H1 (cell line): ENCODE results near the gene RPS25. TPM values are rescaled to one million over a fixed set of nuclear protein-coding genes. Genes with fewer than 3 reads are reported as not detected.
"Not testable (repeated sequence)": the region's sequence is repeated elsewhere in the genome, so short reads cannot be mapped to it uniquely, and the experiment has no call there.

ENCODE experiments used
- CTCF ChIA-PET: fragments of 300-600 bp; sonication (Branson Sonifier 250); formaldehyde crosslinking; loops from one replicate; lab custom pipeline; 2021; ENCODE audit not compliant: partially characterized antibody; lab: Charles Lee
- POLR2A ChIA-PET: fragments of 300-600 bp; sonication (Branson Sonifier 250); formaldehyde crosslinking; loops from one replicate; lab custom pipeline; 2021; ENCODE audit warnings: inconsistent platforms; ENCODE audit not compliant: partially characterized antibody; lab: Charles Lee
- DNase-seq, 2 experiments: peaks; one replicate each; pipeline versions ENCODE4 v3.0.0 to v3.0.0-alpha.2; 2010 to 2022; ENCODE audit warnings: low spot score in 2 of 2, low read depth in 1 of 2, mixed read lengths in 1 of 2
- FAIRE-seq: peaks from 2 replicates; lab custom pipeline; 2011; peaks lifted over from hg19 to GRCh38; lab: Jason Lieb, UNC
- H2AFZ ChIP-seq: 2 replicates; pipeline ENCODE4 v1.8.1; 2012; ENCODE audit warnings: low read length, inconsistent platforms
- H2AK5ac ChIP-seq: 2 replicates; pipeline ENCODE4 v1.6.1; 2013; ENCODE audit warnings: low read depth, low read length
- H2BK120ac ChIP-seq: replicated peaks from 2 replicates; pipeline ENCODE3; 2013; ENCODE audit warnings: low read depth, low read length, inconsistent platforms
- H2BK12ac ChIP-seq: 2 replicates; pipeline ENCODE4 v1.6.1; 2013; ENCODE audit warnings: low read depth, low read length
- H2BK15ac ChIP-seq: 2 replicates; pipeline ENCODE4 v1.6.1; 2013; ENCODE audit warnings: low read length
- H2BK20ac ChIP-seq: 2 replicates; pipeline ENCODE4 v1.6.1; 2013; ENCODE audit warnings: low read length
- H2BK5ac ChIP-seq: 2 replicates; pipeline ENCODE4 v1.6.1; 2013; ENCODE audit warnings: low read depth, low read length
- H3K14ac ChIP-seq: 2 replicates; pipeline ENCODE4 v1.6.1; 2013; ENCODE audit warnings: inconsistent platforms; ENCODE audit not compliant: insufficient read length
- H3K18ac ChIP-seq: 2 replicates; pipeline ENCODE4 v1.6.1; 2013; ENCODE audit warnings: low read length; ENCODE audit errors: extremely low read depth
- H3K23ac ChIP-seq: 2 replicates; pipeline ENCODE4 v1.6.1; 2013; ENCODE audit warnings: inconsistent platforms; ENCODE audit not compliant: insufficient read length
- H3K23me2 ChIP-seq: 2 replicates; pipeline ENCODE4 v1.6.1; 2013; ENCODE audit warnings: low read depth, low read length
- H3K27ac ChIP-seq: 2 replicates; pipeline ENCODE4 v1.6.1; 2011; ENCODE audit warnings: low read depth, low read length, inconsistent platforms
- H3K27me3 ChIP-seq, 4 experiments: replicated peaks in 1 of 4; 1 replicate in 1 of 4; 2 replicates in 3 of 4; pipeline versions ENCODE4 v1.6.1 to v1.8.1; 2011 to 2013; ENCODE audit warnings: low read length in 3 of 4, mild to moderate bottlenecking in 3 of 4, inconsistent platforms in 2 of 4, mixed read lengths in 2 of 4, moderate library complexity in 1 of 4; ENCODE audit not compliant: control insufficient read depth in 3 of 4, insufficient read depth in 3 of 4; ENCODE audit errors: extremely low read depth in 1 of 4
- H3K36me3 ChIP-seq, 4 experiments: 2 replicates each; pipeline versions ENCODE4 v1.6.1 to v1.8.1; 2011 to 2013; ENCODE audit warnings: mild to moderate bottlenecking in 4 of 4, low read length in 3 of 4, moderate library complexity in 2 of 4, control low read depth in 1 of 4, inconsistent platforms in 1 of 4; ENCODE audit not compliant: insufficient read depth in 4 of 4, control insufficient read depth in 2 of 4
- H3K4ac ChIP-seq: replicated peaks from 2 replicates; pipeline ENCODE3; 2013; ENCODE audit warnings: low read length, low read depth, mixed read lengths, inconsistent platforms; ENCODE audit not compliant: insufficient read length
- H3K4me1 ChIP-seq, 4 experiments: replicated peaks in 1 of 4; 1 replicate in 1 of 4; 2 replicates in 3 of 4; pipeline versions ENCODE4 v1.6.1 to v1.8.1; 2011 to 2013; ENCODE audit warnings: low read length in 3 of 4, inconsistent platforms in 2 of 4, mixed read lengths in 1 of 4; ENCODE audit not compliant: insufficient read depth in 4 of 4, control insufficient read depth in 3 of 4
- H3K4me2 ChIP-seq, 2 experiments: 2 replicates each; pipeline versions ENCODE4 v1.6.1 to v1.8.1; 2011 to 2013; ENCODE audit warnings: low read depth in 2 of 2, low read length in 2 of 2, control low read depth in 1 of 2, inconsistent platforms in 1 of 2, mild to moderate bottlenecking in 1 of 2; ENCODE audit not compliant: insufficient read depth in 1 of 2
- H3K4me3 ChIP-seq, 4 experiments: fragments of 200-600, 300-600 bp in 1 of 4; sonication (generic), shearing (Covaris generic), sonication (Bioruptor Twin) in 1 of 4; 2 replicates each; pipeline versions ENCODE4 v1.5.1 to v1.8.1; 2011 to 2016; ENCODE audit warnings: low read length in 4 of 4, low read depth in 3 of 4, control low read depth in 2 of 4, inconsistent platforms in 2 of 4, mild to moderate bottlenecking in 2 of 4, mixed read lengths in 1 of 4, moderate library complexity in 1 of 4; ENCODE audit not compliant: insufficient read depth in 2 of 4; ENCODE audit errors: extremely low read depth in 1 of 4
- H3K56ac ChIP-seq: replicated peaks from 2 replicates; pipeline ENCODE3; 2013; ENCODE audit warnings: low read depth, mild to moderate bottlenecking, mixed read lengths, low read length, inconsistent platforms; ENCODE audit not compliant: insufficient read length
- H3K79me1 ChIP-seq: 2 replicates; pipeline ENCODE4 v1.6.1; 2013; ENCODE audit warnings: low read depth, low read length, control low read depth
- H3K79me2 ChIP-seq, 2 experiments: 2 replicates each; pipeline versions ENCODE4 v1.6.1 to v1.8.1; 2012 to 2013; ENCODE audit warnings: low read length in 2 of 2, mild to moderate bottlenecking in 2 of 2, inconsistent platforms in 1 of 2; ENCODE audit not compliant: insufficient read depth in 2 of 2, control insufficient read depth in 1 of 2
- H3K9ac ChIP-seq, 4 experiments: replicated peaks in 1 of 4; 1 replicate in 1 of 4; 2 replicates in 3 of 4; pipeline versions ENCODE4 v1.6.1 to v1.8.1; 2011 to 2013; ENCODE audit warnings: low read depth in 3 of 4, low read length in 3 of 4, control low read depth in 2 of 4, mild to moderate bottlenecking in 2 of 4, moderate library complexity in 2 of 4, inconsistent platforms in 1 of 4; ENCODE audit errors: extremely low read depth in 1 of 4
- H3K9me3 ChIP-seq, 2 experiments: 2 replicates each; pipeline versions ENCODE4 v1.6.1 to v1.8.1; 2012 to 2013; ENCODE audit warnings: mild to moderate bottlenecking in 2 of 2, moderate library complexity in 2 of 2, control low read depth in 1 of 2, inconsistent platforms in 1 of 2, low read depth in 1 of 2, low read length in 1 of 2, mixed read lengths in 1 of 2; ENCODE audit not compliant: insufficient read depth in 2 of 2
- H4K20me1 ChIP-seq, 2 experiments: replicated peaks in 1 of 2; 2 replicates each; pipeline versions ENCODE3 to v1.8.1; 2011 to 2013; ENCODE audit warnings: inconsistent platforms in 2 of 2, low read length in 2 of 2, mild to moderate bottlenecking in 1 of 2; ENCODE audit not compliant: insufficient read depth in 2 of 2, control insufficient read depth in 1 of 2
- H4K5ac ChIP-seq: 2 replicates; pipeline ENCODE4 v1.6.1; 2013; ENCODE audit warnings: low read length, low read depth, mixed read lengths, inconsistent platforms; ENCODE audit not compliant: insufficient read length
- H4K8ac ChIP-seq: 2 replicates; pipeline ENCODE4 v1.8.0; 2013; ENCODE audit warnings: mild to moderate bottlenecking, moderate library complexity, low read length, inconsistent platforms; ENCODE audit not compliant: insufficient read depth; ENCODE audit errors: extremely low read depth
- H4K91ac ChIP-seq: replicated peaks from 2 replicates; pipeline ENCODE3; 2013; ENCODE audit warnings: low read length, mixed read lengths, inconsistent platforms; ENCODE audit not compliant: insufficient read length
- BCL11A ChIP-seq, 2 experiments: IDR thresholded peaks; one replicate each; pipeline ENCODE4 v1.6.1; 2011; ENCODE audit warnings: low read depth in 2 of 2, low read length in 2 of 2, mild to moderate bottlenecking in 2 of 2
- CBX5 ChIP-seq: fragments of 300-800, 300-1000 bp; sonication (generic); IDR thresholded peaks from 2 replicates; pipeline ENCODE4 v1.7.1; 2016; ENCODE audit warnings: antibody characterized with exemption, low read length, low read depth
- EZH2 ChIP-seq: fragments of 200-600 bp; sonication (generic); IDR thresholded peaks from 2 replicates; pipeline ENCODE4 v1.7.1; 2012; ENCODE audit warnings: low read depth, mild to moderate bottlenecking, moderate library complexity, low read length, inconsistent platforms; ENCODE audit not compliant: severe bottlenecking
- HDAC2 ChIP-seq, 2 experiments: fragments of 300-600 bp in 1 of 2; sonication (generic) in 1 of 2; IDR thresholded peaks; 2 replicates each; pipeline ENCODE4 v1.6.1; 2011 to 2012; ENCODE audit warnings: low read depth in 2 of 2, low read length in 2 of 2, mild to moderate bottlenecking in 2 of 2, moderate library complexity in 2 of 2, borderline replicate concordance in 1 of 2, inconsistent platforms in 1 of 2
- KDM4A ChIP-seq: IDR thresholded peaks from one replicate; pipeline ENCODE4 v1.7.1; 2012; ENCODE audit warnings: low read depth, mild to moderate bottlenecking, moderate library complexity, low read length, inconsistent platforms; ENCODE audit not compliant: severe bottlenecking
- SIX5 ChIP-seq: IDR thresholded peaks from 2 replicates; pipeline ENCODE4 v1.6.1; 2011; ENCODE audit warnings: mild to moderate bottlenecking, low read depth, low read length
- SUZ12 ChIP-seq: fragments of 200-600 bp; sonication (generic); IDR thresholded peaks from 2 replicates; pipeline ENCODE4 v1.6.1; 2012; ENCODE audit warnings: mild to moderate bottlenecking, inconsistent platforms, low read length, moderate library complexity, mixed read lengths
- TBP ChIP-seq: IDR thresholded peaks from 2 replicates; pipeline ENCODE4 v1.6.1; 2011; ENCODE audit warnings: low read depth, low read length, improper control_type of control experiment
- WGBS, 2 experiments: shearing (Covaris generic) in 1 of 2; methylation state at CpG; one replicate each; pipeline versions ENCODE4 v1.1.6 to v1.1.7; 2013 to 2015; ENCODE audit warnings: low lambda C conversion rate in 2 of 2, mixed read lengths in 2 of 2, inconsistent platforms in 1 of 2, low coverage in 1 of 2, missing lambda C conversion rate in 1 of 2; ENCODE audit not compliant: insufficient replicate concordance in 2 of 2, insufficient coverage in 1 of 2, insufficient read length in 1 of 2; ENCODE audit errors: extremely low coverage in 1 of 2, missing lambda C conversion rate in 1 of 2; 5-methylcytosine and 5-hydroxymethylcytosine counted together
- polyA plus RNA-seq, 7 experiments: library from polyadenylated mRNA; depleted of rRNA in 3 of 7; stranded (reverse) in 5 of 7; unstranded in 2 of 7; fragments of >200 nt in 5 of 7; fragments of 200-250 nt in 2 of 7; gene quantifications; 1 replicate in 5 of 7; 2 replicates in 1 of 7; 4 replicates in 1 of 7; pipeline versions ENCODE4 v1.2.1 to v1.2.3, GENCODE V29; 2011 to 2013; ENCODE audit warnings: missing spikeins in 2 of 7, mixed read lengths in 2 of 7
- total RNA-seq: library from RNA; stranded (reverse); fragmentation: NEBNext Ultra II Directional; extraction: Animal tissue kit (Norgen Biotek cat#: 25700); gene quantifications from 2 replicates; pipeline ENCODE4 v1.2.1, GENCODE V29; 2021

The RPS25 gene
- total and polyA plus RNA-seq, 2 of the 8 experiments (the other 6 are each of a cell fraction or from before 2014, with no cell fraction given), result 1,525 to 1,643 TPM

DNA sequence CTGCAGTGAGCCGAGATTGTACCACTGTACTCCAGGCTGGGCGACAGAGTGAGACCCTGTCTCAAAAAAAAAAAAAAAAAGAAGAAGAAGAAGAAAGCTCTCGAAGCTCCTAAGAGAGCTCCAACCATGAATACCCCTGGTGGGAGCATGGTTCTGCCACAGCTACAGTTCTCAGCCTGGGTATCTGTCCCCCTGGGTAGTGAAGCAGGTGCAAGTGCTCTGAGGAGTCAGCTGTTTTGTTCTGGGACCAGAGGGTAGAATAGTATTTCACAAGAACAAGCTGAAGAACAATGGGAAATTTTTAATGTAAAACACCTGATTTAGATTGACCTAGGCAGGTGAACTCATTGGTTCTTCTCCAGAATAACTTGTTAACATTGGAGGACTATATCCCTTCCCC is 43.1 kb upstream of the RPS25 start (continued):
- TF ChIP-seq CBX5 (no peak), KDM4A (no peak), HDAC2 (IDR thresholded peaks at IDR 0.05; ENCODE audit: borderline replicate concordance in 1 of 2, low read depth in 2 of 2, low read length in 2 of 2) (no peak), BCL11A (IDR thresholded peaks at IDR 0.05; ENCODE audit: low read depth in 2 of 2, low read length in 2 of 2) (no peak), SIX5 (no peak), EZH2 (no peak), TBP (no peak), SUZ12 (no peak)
- TF ChIP-seq, all 59 proteins: peak for 0

DNA sequence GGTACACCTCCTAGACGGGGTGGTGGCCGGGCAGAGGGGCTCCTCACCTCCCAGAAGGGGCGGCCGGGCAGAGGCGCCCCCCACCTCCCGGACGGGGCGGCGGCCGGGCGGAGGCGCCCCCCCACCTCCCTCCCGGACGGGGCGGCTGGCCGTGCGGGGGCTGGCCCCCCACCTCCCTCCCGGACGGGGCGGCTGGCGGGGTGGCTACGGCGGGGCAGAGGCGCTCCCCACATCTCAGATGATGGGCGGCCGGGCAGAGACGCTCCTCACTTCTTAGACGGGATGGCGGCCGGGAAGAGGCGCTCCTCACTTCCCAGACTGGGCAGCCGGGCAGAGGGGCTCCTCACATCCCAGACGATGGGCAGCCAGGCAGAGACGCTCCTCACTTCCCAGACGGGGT is 41.0 kb upstream of the RPS25 start:
- CTCF ChIA-PET, H3K9me3 ChIP-seq, H3K4me2 ChIP-seq, FAIRE-seq, H3K23ac ChIP-seq, H3K9ac ChIP-seq, H4K20me1 ChIP-seq, H3K18ac ChIP-seq, H3K14ac ChIP-seq, H3K4ac ChIP-seq, H4K91ac ChIP-seq, H2BK120ac ChIP-seq, H3K23me2 ChIP-seq, H3K4me1 ChIP-seq, H2AFZ ChIP-seq, H2AK5ac ChIP-seq, H2BK20ac ChIP-seq, H2BK5ac ChIP-seq, H2BK12ac ChIP-seq, H4K5ac ChIP-seq, H3K4me3 ChIP-seq, DNase-seq, H2BK15ac ChIP-seq, H3K27me3 ChIP-seq, H3K56ac ChIP-seq, H3K27ac ChIP-seq, H4K8ac ChIP-seq: not testable (repeated sequence)
- Histone ChIP-seq H3K36me3 (peaks cover 8 to 15% (median 12%) of the 10 kb centered on the region in 4 experiments), H3K79me1 (peaks cover 11% of the 10 kb centered on the region), H3K79me2 (peaks cover 8 to 21% of the 10 kb centered on the region in 2 experiments; a peak in 3 of 4 replicates)
- no CpG with 5 or more reads among the region's 35 CpGs for WGBS, 2 experiments
- POLR2A ChIA-PET, result interaction anchor here (1.0 to 5.1 kb wide), 4 partner anchors 30 to 43 kb away, joined by 3 to 56 read pairs (median 12); partner anchors contain the start of gene DPAGT1
